Mucosa of gallbladder (tissue), 1 donor: ENCODE data around the gene FIGNL1. TPM values are rescaled to one million over a fixed set of nuclear protein-coding genes. Genes with fewer than 3 reads are reported as not detected.

Experiments
- DNase-seq: peaks from one replicate; pipeline ENCODE4 v3.0.0-alpha.2; 2020; ENCODE audit warnings: low spot score
- total RNA-seq: library from RNA; stranded (reverse); gene quantifications from one replicate; pipeline ENCODE4 v1.2.1, GENCODE V29; 2021
- donor health status: DM: no; HTN: no; CAD: no.

FIGNL1 gene
- total RNA-seq, 1 donor from 2014 or later: 7.6 TPM

DNA sequence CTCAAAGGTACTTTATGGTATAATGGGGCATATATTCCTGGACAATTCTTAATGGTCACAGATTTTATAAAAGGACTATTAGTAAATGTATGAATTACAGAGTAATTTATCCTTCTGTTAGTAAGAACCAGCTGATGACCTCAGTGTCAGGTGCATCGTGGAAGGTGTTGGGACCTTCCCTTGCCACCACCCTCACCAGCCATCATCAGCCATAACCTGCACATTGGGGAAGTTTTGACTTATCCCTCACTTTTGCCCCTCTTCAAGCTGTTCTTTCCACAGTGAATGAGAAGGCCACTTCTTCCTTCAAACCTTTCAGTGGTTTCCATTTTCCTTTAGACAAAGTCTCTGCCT is 52.2 kb downstream of the FIGNL1 start:
- DNase-seq: no peak

DNA sequence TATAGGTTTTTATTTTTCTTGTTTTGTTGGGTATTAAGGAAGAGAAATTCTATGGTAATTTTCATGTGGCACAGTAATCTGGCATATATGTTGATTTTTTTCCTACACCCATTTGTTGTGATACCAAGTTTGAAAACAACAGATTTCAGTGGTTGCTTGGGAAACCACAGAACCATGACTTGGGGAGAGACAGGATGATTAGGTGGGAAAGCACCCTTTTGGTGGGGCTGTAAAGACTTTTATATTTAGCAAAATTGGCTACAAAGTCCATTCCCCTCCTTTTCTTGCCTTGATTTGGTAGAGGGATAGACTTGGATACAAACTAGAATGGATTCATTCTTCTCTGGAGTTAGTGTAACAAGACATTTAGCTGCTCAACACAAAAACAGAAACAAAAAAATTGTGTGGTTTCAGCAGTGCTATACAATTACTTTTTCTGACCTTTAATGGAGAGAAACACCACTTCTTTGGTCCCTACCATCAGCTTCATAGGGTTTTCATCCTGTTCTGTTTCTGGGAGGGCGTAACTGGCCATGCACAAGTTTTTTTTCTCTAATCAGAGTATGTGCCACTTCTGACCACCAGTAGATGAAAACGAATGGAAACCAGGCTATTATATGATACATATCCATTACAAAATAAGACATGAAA is 52.7 kb downstream of the FIGNL1 start:
- DNase-seq: no peak

DNA sequence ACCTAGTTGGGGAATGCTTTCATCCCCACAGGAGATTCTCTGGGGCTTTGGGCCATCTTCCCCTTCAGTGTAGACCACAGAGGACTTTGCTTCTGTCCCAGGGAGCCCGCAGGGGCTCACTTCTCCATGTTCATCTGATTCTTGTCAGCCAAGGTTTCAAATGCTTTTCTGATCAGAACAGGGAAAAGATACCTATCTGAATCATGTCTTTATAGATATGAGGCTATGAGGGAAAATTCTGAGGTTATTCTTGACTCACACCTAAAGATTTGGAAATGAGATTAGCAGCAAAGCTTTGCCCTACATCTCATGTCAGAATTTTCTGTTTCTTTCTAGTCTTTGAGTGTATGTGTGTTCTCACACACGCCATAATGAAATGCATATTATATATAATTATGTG is 53.3 kb downstream of the FIGNL1 start:
- DNase-seq: no peak

DNA sequence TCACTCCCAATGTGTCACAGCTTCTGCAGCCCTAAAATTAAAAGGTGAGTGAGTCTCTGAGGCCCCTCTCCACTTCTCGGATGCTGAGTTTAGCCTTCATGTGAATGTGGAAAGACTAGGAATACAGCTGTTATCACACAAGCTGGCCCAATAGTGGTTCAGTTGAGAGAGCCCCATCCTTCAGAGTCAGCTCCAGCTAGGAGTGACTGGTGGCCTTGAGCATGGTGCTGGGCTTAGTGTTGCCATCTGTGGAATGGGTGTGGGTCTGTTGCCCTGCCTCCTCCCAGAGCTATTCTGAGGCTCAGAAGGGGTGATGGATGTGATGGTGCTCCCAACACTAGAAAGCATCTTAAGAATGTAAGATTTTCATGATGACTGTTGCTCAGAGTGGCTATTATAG is 55.8 kb downstream of the FIGNL1 start:
- DNase-seq: no peak

Other genes starting within 250 kb of the FIGNL1 start
- gene IKZF1, start 145.6 kb downstream of the FIGNL1 start, total RNA-seq: 17.4 TPM
- gene DDC, start 115.1 kb upstream of the FIGNL1 start, total RNA-seq: 1.7 TPM